ENCODE results near the gene ERC1. TPM values are rescaled to one million over a fixed set of nuclear protein-coding genes. Genes with fewer than 3 reads are reported as not detected.

Gene ERC1
- total RNA-seq, 5 donors from 2014 or later (not counting 1 experiment from before 2014, with no cell fraction given), result 41.8 to 68.0 (median 46.5) TPM

- Mint-ChIP-seq H3K27me3 (no peaks in the 10 kb centered on the region), H3K36me3 (peaks cover 37% of the 10 kb centered on the region), H3K4me3 (no peak overlapping the region), H3K4me1 (no peaks in the 10 kb centered on the region), H3K9me3 (no peaks in the 10 kb centered on the region), H3K27ac (no peak overlapping the region)
- 80% methylated on average over 1 of the region's 2 CpGs for WGBS (ENCODE audit: insufficient coverage)
- DNase-seq, result no peak
- H3K4me1 ChIP-seq (ENCODE audit: control insufficient read depth in 1 of 2, extremely low read depth in 1 of 2, insufficient read depth in 2 of 2, low read length in 2 of 2), result no peaks in the 10 kb centered on the region
- ChIA-PET CTCF (interaction anchor here in 1 of 2 donors (1.7 kb wide), 1 partner anchor 67 kb away, joined by 8 read pairs; no protein-coding TSS in a partner anchor), POLR2A (no interaction called here)
- H3K27me3 ChIP-seq (replicated peaks in 1 of 2; ENCODE audit: control insufficient read depth in 2 of 2, extremely low read depth in 1 of 2, insufficient read depth in 2 of 2, low read length in 1 of 2), result no peaks in the 10 kb centered on the region
- no peak for ATAC-seq (replicated peaks in 1 of 4)
- no peaks in the 10 kb centered on the region for H3K9me3 ChIP-seq
- no peak overlapping the region for H3K27ac ChIP-seq (ENCODE audit: low read length)
- no peak overlapping the region for H3K4me3 ChIP-seq (ENCODE audit: control insufficient read depth in 1 of 2, extremely low read depth in 1 of 2, low read length in 1 of 2)
- peaks cover 0 to 21% of the 10 kb centered on the region in 2 donors for H3K36me3 ChIP-seq (ENCODE audit: control insufficient read depth in 2 of 2, extremely low read depth in 1 of 2, insufficient read depth in 1 of 2, low read length in 1 of 2)
Measured at GRCh38 chr12:1184402-1184801, 193.4 kb downstream of the ERC1 start.

- no CpG with 5 or more reads among the region's 3 CpGs for WGBS (ENCODE audit: insufficient coverage)
- CTCF ChIA-PET, result no interaction called here
- no peaks in the 10 kb centered on the region for H3K27me3 ChIP-seq (replicated peaks in 1 of 2; ENCODE audit: control insufficient read depth in 2 of 2, extremely low read depth in 1 of 2, insufficient read depth in 2 of 2, low read length in 1 of 2)
- no peak overlapping the region for H3K27ac ChIP-seq (ENCODE audit: low read length)
- Mint-ChIP-seq H3K4me3 (no peak overlapping the region), H3K4me1 (no peaks in the 10 kb centered on the region), H3K36me3 (peaks cover 38% of the 10 kb centered on the region), H3K27me3 (no peaks in the 10 kb centered on the region), H3K9me3 (no peaks in the 10 kb centered on the region), H3K27ac (no peak overlapping the region)
- no peak overlapping the region for H3K4me3 ChIP-seq (ENCODE audit: control insufficient read depth in 1 of 2, extremely low read depth in 1 of 2, low read length in 1 of 2)
- ATAC-seq (replicated peaks in 1 of 4) (no peak), DNase-seq (no peak)
- H3K4me1 ChIP-seq (ENCODE audit: control insufficient read depth in 1 of 2, extremely low read depth in 1 of 2, insufficient read depth in 2 of 2, low read length in 2 of 2), result no peaks in the 10 kb centered on the region
- POLR2A ChIA-PET, result no interaction called here
- peaks cover 0 to 28% of the 10 kb centered on the region in 2 donors for H3K36me3 ChIP-seq (ENCODE audit: control insufficient read depth in 2 of 2, extremely low read depth in 1 of 2, insufficient read depth in 1 of 2, low read length in 1 of 2)
- H3K9me3 ChIP-seq, result no peaks in the 10 kb centered on the region
Measured at GRCh38 chr12:1185460-1186182, 194.6 kb downstream of the ERC1 start.

GRCh38 chr12:1186298-1186697 lies 195.3 kb downstream of the ERC1 start:
- Mint-ChIP-seq H3K9me3 (no peaks in the 10 kb centered on the region), H3K27me3 (no peaks in the 10 kb centered on the region), H3K36me3 (peaks cover 38% of the 10 kb centered on the region), H3K4me1 (no peaks in the 10 kb centered on the region), H3K27ac (no peak overlapping the region), H3K4me3 (no peak overlapping the region)
- no peak overlapping the region for H3K4me3 ChIP-seq (ENCODE audit: control insufficient read depth in 1 of 2, extremely low read depth in 1 of 2, low read length in 1 of 2)
- H3K36me3 ChIP-seq (ENCODE audit: control insufficient read depth in 2 of 2, extremely low read depth in 1 of 2, insufficient read depth in 1 of 2, low read length in 1 of 2), result peaks cover 0 to 25% of the 10 kb centered on the region in 2 donors
- CTCF ChIA-PET, result no interaction called here
- ATAC-seq (replicated peaks in 1 of 4), result no peak
- no peaks in the 10 kb centered on the region for H3K9me3 ChIP-seq
- no peaks in the 10 kb centered on the region for H3K27me3 ChIP-seq (replicated peaks in 1 of 2; ENCODE audit: control insufficient read depth in 2 of 2, extremely low read depth in 1 of 2, insufficient read depth in 2 of 2, low read length in 1 of 2)
- no CpG with 5 or more reads among the region's 3 CpGs for WGBS (ENCODE audit: insufficient coverage)
- no peak for DNase-seq
- H3K4me1 ChIP-seq (ENCODE audit: control insufficient read depth in 1 of 2, extremely low read depth in 1 of 2, insufficient read depth in 2 of 2, low read length in 2 of 2), result no peaks in the 10 kb centered on the region
- no peak overlapping the region for H3K27ac ChIP-seq (ENCODE audit: low read length)
- POLR2A ChIA-PET, result interaction anchor here in 1 of 2 donors (0.6 kb wide), 1 partner anchor 68 kb away, joined by 3 read pairs; no protein-coding TSS in a partner anchor

GRCh38 chr12:1188016-1188415 lies 197.0 kb downstream of the ERC1 start:
- POLR2A ChIA-PET, result no interaction called here
- no peak for ATAC-seq (replicated peaks in 1 of 4)
- H3K36me3 Mint-ChIP-seq, result peaks cover 45% of the 10 kb centered on the region

GRCh38 chr12:1189163-1189562 lies 198.1 kb downstream of the ERC1 start:
- H3K36me3 ChIP-seq (ENCODE audit: control insufficient read depth in 2 of 2, extremely low read depth in 1 of 2, insufficient read depth in 1 of 2, low read length in 1 of 2), result peaks cover 0 to 25% of the 10 kb centered on the region in 2 donors
- H3K4me3 ChIP-seq (ENCODE audit: control insufficient read depth in 1 of 2, extremely low read depth in 1 of 2, low read length in 1 of 2), result no peak overlapping the region
- H3K27me3 ChIP-seq (replicated peaks in 1 of 2; ENCODE audit: control insufficient read depth in 2 of 2, extremely low read depth in 1 of 2, insufficient read depth in 2 of 2, low read length in 1 of 2), result no peaks in the 10 kb centered on the region
- Mint-ChIP-seq H3K27me3 (no peaks in the 10 kb centered on the region), H3K36me3 (peaks cover 39% of the 10 kb centered on the region), H3K27ac (no peak overlapping the region), H3K9me3 (no peaks in the 10 kb centered on the region), H3K4me1 (no peaks in the 10 kb centered on the region), H3K4me3 (no peak overlapping the region)
- WGBS (ENCODE audit: insufficient coverage), result 100% methylated on average over 2 of the region's 4 CpGs
- H3K4me1 ChIP-seq (ENCODE audit: control insufficient read depth in 1 of 2, extremely low read depth in 1 of 2, insufficient read depth in 2 of 2, low read length in 2 of 2), result no peaks in the 10 kb centered on the region
- no peaks in the 10 kb centered on the region for H3K9me3 ChIP-seq
- DNase-seq (no peak), ATAC-seq (replicated peaks in 1 of 4) (no peak)
- no peak overlapping the region for H3K27ac ChIP-seq (ENCODE audit: low read length)
- ChIA-PET CTCF (interaction anchor here in 1 of 2 donors (2.1 kb wide), 1 partner anchor 72 kb away, joined by 10 read pairs; no protein-coding TSS in a partner anchor), POLR2A (no interaction called here)

More at GRCh38 chr12:1188016-1188415, 197.0 kb downstream of the ERC1 start:
- DNase-seq, result no peak
- H3K4me1 ChIP-seq (ENCODE audit: control insufficient read depth in 1 of 2, extremely low read depth in 1 of 2, insufficient read depth in 2 of 2, low read length in 2 of 2), result no peaks in the 10 kb centered on the region
- no peaks in the 10 kb centered on the region for H3K4me1 Mint-ChIP-seq
- no peak overlapping the region for H3K4me3 Mint-ChIP-seq
- no peaks in the 10 kb centered on the region for H3K27me3 Mint-ChIP-seq
- no peak overlapping the region for H3K27ac Mint-ChIP-seq
- no peaks in the 10 kb centered on the region for H3K9me3 Mint-ChIP-seq
- CTCF ChIA-PET, result interaction anchor here in 1 of 2 donors (2.1 kb wide), 1 partner anchor 70 kb away, joined by 10 read pairs; no protein-coding TSS in a partner anchor
- H3K27ac ChIP-seq (ENCODE audit: low read length), result no peak overlapping the region
- H3K27me3 ChIP-seq (replicated peaks in 1 of 2; ENCODE audit: control insufficient read depth in 2 of 2, extremely low read depth in 1 of 2, insufficient read depth in 2 of 2, low read length in 1 of 2), result no peaks in the 10 kb centered on the region
- peaks cover 0 to 25% of the 10 kb centered on the region in 2 donors for H3K36me3 ChIP-seq (ENCODE audit: control insufficient read depth in 2 of 2, extremely low read depth in 1 of 2, insufficient read depth in 1 of 2, low read length in 1 of 2)
- H3K4me3 ChIP-seq (ENCODE audit: control insufficient read depth in 1 of 2, extremely low read depth in 1 of 2, low read length in 1 of 2), result no peak overlapping the region
- no CpG with 5 or more reads among the region's 4 CpGs for WGBS (ENCODE audit: insufficient coverage)
- no peaks in the 10 kb centered on the region for H3K9me3 ChIP-seq

- CTCF ChIA-PET, result interaction anchor here in 1 of 2 donors (0.7 kb wide), 1 partner anchor 78 kb away, joined by 10 read pairs; no protein-coding TSS in a partner anchor
- Mint-ChIP-seq H3K4me1 (peaks cover 0 to 4% (median 2%) of the 10 kb centered on the region in 3 donors), H3K36me3 (peaks cover 52% of the 10 kb centered on the region)
Measured at GRCh38 chr12:1195513-1195912, 204.5 kb downstream of the ERC1 start.

More at GRCh38 chr12:1195513-1195912, 204.5 kb downstream of the ERC1 start:
- ATAC-seq (replicated peaks in 1 of 4), result no peak
- DNase-seq, result no peak
- H3K36me3 ChIP-seq (ENCODE audit: control insufficient read depth in 2 of 2, extremely low read depth in 1 of 2, insufficient read depth in 1 of 2, low read length in 1 of 2), result peaks cover 0 to 16% of the 10 kb centered on the region in 2 donors
- H3K4me3 Mint-ChIP-seq, result no peak overlapping the region
- no peak overlapping the region for H3K4me3 ChIP-seq (ENCODE audit: control insufficient read depth in 1 of 2, extremely low read depth in 1 of 2, low read length in 1 of 2)
- H3K4me1 ChIP-seq (ENCODE audit: control insufficient read depth in 1 of 2, extremely low read depth in 1 of 2, insufficient read depth in 2 of 2, low read length in 2 of 2), result peaks cover 0 to 2% of the 10 kb centered on the region in 2 experiments
- H3K9me3 Mint-ChIP-seq, result no peaks in the 10 kb centered on the region
- no peak overlapping the region for H3K27ac ChIP-seq (ENCODE audit: low read length)
- POLR2A ChIA-PET, result no interaction called here
- no peak overlapping the region for H3K27ac Mint-ChIP-seq
- H3K9me3 ChIP-seq, result no peaks in the 10 kb centered on the region
- no peaks in the 10 kb centered on the region for H3K27me3 Mint-ChIP-seq
- H3K27me3 ChIP-seq (replicated peaks in 1 of 2; ENCODE audit: control insufficient read depth in 2 of 2, extremely low read depth in 1 of 2, insufficient read depth in 2 of 2, low read length in 1 of 2), result no peaks in the 10 kb centered on the region
- 93% methylated on average over 2 of the region's 4 CpGs for WGBS (ENCODE audit: insufficient coverage)

Measured in T-cell (primary cell).